Stimulated activated CD8-positive, alpha-beta memory T cell treated with anti-CD3 and anti-CD28 coated beads, Interleukin-12 subunit alpha, Interleukin-12 subunit beta, amount 100 ng/mL, for 24 hours (primary cell): ENCODE data around the gene RBM33.

Source experiments
- DNase-seq: peaks from one replicate; pipeline ENCODE4 v3.0.0-alpha.2; 2020; ENCODE audit errors: extremely low read depth

Gene RBM33

DNA sequence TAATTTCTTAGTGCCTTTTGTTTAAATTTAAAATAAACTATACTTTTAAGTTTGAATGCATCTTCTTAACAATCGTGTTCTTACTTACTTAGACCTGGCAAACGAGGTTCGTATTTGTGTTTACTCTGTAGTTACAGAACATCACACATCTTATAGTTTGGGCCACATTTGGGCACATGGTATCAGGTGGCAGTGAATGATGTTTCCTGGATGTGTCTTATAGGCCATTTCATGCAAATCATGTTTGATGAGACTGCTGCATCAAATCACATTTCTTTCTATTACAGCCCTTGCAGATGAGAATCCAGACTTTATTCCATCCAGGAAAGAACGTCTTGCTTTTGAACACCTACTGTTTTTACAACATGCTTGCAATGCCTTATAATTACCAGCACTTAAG, 78.5 kb downstream of the RBM33 start:
- DNase-seq, result no peak

DNA sequence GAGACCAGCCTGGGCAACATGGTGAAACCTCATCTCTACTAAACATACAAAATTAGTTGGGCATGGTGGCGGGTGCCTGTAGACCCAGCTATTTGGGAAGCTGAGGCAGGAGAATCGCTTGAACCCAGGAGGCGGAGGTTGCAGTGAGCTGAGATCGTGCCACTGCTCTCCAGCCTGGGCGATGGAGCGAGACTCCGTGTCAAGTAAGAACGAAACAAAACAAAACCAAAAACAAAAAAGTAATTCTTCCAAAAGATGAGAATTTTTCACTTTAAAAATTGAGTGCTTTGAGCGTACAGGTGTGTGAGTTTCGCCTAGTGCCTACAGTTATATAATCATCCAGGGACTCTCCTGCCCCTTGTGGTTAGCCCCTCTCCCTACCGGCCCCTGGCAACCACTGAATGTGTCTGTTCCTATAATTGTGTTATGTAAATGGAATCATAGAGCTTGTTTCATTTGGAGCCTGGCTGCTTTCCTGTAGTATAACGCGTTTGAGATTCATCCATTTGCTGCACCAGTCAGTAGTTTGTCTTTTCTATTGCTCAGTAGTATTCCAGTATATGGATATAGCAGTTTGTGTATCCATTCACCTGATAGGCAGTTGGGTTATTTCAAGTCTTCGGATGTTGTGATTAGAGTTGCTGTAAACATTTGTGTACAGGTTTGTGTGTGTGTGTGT, 80.0 kb downstream of the RBM33 start:
- DNase-seq, result no peak

DNA sequence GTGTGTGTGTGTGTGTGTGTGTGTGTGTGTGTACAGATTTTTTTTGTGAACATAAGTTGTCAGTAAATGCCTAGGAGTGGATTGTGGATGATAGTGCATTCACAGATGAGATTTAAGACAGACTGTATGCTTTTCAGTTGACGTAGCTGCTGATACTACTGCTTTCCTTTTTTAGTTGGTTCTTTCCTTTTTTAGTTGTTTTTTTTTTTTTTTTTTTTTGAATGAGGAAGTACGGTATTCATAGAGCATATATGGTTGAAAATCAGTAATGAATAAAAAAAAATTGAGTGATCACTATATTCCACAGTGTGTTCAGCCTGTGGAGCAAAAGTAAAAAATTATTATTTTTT, 80.5 kb downstream of the RBM33 start:
- DNase-seq, result no peak

DNA sequence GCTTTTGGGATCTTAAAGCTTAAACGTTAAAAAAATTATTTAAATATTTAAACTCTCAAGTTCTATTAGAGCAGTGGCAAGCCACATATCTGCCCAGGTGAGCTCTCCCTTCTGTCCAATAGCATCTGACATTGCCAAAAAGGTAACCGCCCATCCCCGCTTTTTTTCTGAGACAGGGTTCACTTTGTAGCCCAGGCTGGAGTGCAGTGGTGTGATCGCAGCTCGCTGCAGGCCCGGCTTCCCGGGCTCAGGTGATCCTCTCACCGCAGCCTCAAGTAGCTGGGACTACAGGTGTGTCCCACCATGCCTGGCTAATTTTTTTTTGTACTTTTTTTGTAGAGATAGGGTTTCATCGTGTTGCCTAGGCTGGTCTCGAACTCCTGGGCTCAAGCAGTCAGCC, 83.2 kb downstream of the RBM33 start:
- DNase-seq, result no peak

DNA sequence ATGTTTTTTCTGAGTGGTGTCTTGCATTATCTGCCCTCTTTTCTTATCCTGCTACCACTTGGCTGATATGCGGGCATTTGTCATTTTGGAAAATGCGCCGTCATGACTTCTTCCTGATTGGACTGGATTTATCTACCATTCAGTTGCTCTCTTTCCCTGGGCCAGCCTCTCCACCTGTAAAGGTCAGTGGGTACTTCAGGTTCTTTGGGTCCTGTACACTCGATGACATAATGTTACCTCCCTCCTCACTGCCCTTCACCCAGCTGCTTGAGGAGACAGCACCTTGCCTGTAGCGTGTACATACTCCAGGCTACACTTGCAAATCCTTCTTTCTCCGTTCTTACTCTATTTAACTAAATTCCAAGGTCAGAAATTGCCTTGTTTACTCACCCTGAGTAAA, 83.7 kb downstream of the RBM33 start:
- DNase-seq, result no peak

DNA sequence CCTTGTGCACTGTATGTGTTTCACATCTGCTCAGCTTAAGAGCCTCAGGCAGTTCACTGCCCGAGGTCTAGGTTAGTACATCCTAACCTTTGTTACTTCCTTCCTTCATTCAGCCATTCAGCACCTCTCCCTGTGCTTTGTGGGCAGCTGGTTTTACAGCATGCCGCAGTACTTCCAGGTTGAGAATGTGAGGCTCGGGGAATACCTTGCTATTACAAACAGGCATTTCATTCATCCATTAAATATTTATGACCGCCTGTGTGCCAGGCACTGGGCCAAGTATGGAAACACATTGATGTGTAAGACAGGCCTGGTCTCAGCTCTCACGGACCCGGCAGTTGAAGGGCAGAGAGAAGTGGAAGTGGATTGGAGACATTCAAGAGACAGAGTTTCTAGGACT, 85.4 kb downstream of the RBM33 start:
- no peak for DNase-seq

DNA sequence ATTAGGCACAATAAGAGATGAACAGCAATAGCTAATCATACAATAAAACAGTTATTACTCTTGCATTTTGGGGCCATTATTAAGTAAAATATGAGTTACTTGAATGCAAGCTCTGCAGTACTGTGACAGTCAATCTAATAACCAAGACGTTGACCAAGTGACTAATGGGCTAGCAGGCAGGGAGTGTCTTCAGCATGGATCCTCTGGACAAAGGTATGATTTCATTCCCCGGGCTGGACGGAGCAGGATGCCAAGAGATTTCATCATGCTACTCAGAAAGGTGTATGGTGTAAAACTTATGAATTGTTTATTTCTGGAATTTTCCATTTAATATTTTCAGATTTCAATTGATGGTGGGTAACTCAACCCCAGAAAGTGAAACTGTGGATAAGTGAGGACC, 86.9 kb downstream of the RBM33 start:
- no peak for DNase-seq

DNA sequence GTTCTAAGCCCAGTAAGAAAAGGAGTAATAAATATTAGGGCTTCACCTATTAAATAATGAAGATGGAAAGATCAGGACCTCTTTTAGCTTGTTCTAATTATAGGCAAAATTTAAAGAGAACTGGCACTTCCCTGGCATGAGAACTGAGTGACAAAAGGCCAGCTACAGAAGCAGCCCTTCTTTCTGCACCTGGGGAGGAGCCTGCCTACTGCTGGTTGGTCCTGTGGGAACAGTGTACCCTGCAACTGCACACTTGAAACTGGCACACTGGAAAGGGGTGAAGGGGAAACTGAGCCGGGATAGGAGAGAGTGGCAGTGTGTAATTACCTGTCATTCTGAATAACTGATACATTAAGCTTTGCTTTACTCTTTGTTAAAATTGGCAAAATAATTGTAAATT, 87.4 kb downstream of the RBM33 start:
- DNase-seq, result no peak

DNA sequence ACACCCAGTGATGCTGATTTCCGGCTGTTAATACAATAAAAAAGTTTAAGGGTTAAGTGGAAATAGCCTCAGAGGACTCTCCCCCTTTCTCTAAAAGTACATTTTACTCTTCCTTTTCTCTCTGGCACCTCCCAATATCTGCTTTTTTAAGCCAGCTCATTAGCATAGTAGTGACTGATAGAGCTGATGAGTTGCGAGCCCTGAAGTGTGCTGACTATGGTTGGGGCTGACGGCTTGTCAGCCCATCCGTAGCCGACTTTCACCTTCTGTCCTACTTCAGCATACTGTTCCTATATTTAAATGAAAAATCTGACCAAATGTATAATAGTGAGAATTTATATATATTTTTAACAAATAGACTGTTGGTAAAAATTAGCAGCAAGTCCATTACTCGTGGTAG, 87.8 kb downstream of the RBM33 start:
- no peak for DNase-seq

DNA sequence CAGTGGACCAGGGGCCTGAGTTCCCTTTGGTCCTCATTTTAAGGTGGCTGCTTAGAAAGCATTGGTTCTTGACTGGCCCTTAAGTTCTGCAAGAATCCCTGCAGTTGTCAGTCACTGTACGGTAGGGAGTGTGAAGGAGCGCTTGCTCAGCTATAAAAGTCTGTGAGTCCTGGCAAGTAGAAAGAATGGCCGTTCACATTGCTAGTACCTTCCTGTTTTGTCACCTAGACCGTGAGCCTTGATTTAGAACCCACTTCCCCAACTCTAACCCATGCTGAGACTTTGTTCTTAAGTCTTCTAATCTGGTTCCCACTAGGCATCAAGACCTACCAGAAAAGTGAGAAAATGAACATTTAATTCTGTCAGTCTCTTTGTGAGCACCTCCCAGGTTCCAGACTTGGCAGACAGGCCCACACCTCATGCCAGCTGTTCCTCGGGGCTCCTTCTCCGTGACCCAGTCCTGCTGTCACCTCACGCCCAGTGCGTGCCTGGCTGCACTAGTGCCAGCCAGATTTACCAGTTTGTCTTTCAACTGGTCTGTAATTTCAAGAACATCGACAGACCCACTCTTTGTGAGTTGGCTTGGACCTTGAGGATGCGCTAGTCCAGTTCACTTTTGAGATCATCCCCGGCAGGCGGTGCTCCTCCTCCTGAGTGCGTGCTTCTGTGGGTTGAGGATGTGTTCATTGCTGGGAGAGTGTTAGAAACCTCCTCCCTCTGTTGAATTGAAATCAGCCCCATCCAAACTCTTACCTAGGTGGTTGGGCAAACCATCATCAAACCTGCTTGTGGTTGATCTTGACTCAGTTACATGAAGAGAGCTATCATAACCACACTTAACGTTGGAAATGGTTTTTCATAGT, 89.4 kb downstream of the RBM33 start:
- DNase-seq, result no peak

DNA sequence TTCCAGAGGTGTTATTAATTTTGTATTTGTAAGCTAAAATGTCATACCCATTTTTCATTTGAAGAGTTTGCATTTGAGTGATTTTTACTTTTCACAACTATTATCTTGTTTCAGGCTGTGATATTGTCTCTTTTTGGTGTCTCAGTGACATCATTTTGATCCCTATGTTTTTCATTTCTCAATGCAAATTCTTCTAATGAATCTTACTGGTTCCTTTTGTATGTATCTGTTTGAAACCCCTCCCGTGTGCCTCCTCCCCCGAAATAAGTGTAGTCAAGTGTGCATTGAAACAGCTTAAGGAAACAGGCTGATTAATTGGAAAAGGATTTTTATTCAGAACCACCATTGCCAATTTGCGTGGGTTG, 90.0 kb downstream of the RBM33 start:
- no peak for DNase-seq

DNA sequence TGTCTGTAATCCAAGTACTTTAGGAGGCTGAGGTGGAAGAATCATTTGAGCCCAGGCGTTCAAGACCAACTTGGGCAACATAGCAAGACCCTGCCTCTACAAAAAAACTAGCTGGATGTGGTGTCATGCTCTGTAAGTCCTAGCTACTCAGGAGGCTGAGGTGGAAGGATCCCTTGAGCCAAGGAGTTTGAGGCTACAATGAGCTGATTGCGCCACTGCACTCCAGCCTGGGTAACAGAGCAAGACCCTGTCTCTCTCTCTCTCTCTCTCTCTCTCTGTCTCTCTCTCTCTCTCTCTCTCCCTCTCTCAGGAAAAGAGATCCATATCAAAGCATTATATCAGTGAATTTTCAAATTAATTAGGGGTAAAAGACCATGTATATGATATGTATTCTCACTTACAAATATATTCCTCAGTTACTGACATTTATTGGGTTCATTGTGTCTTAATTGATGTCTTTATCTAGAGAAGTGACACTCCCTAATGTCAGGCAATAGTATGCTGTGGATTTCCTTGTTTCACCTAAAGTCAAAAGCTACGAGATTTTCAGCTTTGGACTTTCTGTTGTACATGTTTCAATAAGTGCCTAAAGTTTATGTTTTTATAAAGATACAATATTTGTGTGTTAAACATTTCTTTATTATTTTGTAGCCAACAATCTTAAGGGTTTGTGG, 91.1 kb downstream of the RBM33 start:
- DNase-seq, result no peak

DNA sequence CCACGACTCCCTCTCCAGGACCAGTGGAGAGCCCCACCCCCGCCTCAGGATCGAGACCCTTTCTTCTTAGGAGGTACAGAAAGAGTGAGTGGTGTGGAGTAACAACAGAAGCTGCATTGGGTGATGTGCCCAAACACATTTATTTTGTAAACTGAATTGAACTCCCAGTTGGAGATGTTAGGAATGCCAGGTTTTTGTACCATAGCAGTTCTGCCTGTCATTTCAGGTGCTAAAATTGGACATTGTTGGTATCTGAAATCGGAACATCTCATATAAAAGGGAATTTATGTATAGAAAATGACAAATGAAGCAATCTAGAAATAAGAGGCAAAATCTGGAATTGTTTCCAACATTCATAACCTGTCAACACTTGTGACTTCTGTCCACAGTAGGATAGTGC, 93.1 kb downstream of the RBM33 start:
- DNase-seq, result no peak

DNA sequence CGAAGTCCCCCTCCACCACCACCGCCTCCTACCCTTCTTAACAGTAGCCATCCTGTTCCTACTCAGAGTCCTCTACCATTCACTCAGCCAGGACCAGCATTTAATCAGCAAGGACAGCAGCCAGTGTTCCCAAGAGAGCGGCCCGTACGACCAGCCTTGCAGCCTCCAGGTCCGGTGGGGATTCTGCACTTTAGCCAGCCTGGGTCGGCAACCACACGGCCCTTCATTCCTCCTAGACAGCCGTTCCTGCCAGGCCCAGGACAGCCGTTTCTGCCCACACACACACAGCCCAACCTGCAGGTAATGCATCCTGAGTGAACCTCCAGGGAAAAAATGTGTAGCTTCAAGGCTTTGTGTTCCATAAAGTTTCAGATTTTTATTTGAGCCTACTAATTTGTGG, 93.6 kb downstream of the RBM33 start:
- no peak for DNase-seq

DNA sequence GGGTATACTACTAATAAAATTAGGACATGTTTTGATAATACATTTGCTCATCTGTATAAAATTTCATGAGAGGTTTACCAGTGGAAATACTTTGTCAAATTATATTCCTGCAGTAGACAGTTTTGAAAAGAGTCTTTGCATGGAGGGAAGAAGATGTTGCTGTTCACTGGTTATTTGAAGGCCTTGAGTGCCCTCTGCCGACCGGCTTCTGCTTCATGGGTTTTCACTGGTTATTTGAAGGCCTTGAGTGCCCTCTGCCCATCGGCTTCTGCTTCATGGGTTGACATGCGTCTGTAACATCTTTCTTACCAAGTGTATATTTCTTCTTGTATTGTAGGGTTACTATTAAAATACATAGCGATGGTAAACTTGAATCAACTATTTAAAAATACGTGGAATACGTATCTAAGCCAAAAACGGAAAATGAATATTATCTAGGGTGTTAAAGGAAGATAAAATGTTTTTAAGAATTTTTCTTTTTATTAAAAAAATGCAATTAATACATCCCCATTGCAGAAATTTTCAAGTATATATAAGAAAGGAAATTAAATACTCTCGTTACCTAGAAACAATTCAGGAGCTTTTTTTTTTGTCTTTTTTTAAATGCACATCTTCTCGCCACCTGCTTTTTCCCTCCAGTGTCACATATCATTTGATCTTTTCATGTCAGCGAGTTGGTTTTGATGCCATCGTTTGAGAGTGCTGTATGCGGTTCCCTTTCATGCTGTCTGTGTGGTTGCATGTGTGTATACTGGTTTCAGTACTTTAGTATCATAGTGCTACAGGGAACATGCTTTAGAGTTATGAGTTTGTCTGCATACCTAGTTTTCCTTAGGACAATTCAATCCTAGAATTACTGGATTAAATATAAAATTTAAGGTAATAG, 94.4 kb downstream of the RBM33 start:
- DNase-seq, result peak; percentile 17

DNA sequence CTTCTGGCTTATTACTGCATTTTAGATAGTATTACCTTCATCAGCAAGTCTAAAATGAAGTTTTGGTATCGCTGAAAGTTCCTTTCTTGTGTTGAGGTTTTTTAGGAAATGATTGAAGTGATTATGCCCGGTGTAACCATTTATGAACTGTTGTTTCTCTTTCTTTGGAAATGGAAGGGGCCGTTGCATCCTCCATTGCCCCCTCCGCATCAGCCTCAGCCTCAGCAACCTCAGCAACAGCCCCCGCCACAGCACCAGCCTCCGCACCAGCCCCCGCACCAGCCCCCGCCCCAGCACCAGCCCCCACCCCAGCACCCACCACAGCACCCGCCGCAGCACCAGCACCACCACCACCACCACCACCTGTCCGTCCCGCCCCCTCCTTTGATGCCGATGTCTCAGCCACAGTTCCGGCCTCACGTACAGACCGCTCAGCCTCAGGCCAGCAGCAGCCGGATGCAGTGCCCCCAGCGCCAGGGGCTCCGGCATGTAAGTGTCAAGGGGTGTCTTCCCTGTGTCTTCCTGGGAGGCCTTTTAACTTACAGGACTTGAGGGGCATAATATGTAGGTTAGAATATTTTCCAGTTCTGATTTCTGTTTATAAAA, 95.2 kb downstream of the RBM33 start:
- DNase-seq, result no peak

DNA sequence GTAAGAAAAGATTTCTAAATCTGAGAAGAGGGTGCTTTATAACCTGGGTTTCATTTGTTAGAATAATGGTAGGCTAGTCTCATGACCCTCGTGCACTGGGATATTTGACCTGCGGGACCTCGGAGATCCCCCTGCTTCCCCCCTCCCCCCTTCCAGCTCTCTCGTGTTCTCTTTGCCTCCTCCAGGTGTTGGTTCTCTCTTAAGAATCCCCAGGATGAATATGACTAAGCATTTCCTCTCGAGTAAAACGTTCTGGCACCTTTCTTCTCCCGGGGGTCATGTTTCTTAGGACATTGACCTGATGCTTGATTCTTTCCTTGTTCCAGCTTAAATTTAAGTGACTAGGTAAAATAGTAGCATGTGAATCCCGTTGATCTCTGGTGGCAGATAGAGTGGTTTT, 96.6 kb downstream of the RBM33 start:
- DNase-seq, result no peak

DNA sequence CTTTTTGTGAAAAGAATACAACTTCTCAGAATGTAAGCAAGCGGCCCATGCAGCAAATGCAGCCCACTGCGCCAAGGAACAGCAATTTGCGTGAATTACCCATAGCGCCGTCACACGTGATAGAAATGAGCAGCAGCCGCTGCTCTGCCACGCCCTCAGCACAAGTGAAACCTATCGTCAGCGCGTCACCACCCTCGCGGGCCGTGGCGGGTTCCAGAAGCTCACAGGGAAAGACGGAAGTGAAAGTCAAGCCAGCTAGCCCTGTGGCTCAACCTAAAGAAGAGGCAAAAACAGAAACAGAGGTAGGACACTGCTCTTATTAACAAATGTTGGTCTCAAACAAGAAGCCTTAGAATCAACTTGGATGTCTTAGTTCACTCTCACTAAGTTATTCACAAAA, 97.3 kb downstream of the RBM33 start:
- no peak for DNase-seq

DNA sequence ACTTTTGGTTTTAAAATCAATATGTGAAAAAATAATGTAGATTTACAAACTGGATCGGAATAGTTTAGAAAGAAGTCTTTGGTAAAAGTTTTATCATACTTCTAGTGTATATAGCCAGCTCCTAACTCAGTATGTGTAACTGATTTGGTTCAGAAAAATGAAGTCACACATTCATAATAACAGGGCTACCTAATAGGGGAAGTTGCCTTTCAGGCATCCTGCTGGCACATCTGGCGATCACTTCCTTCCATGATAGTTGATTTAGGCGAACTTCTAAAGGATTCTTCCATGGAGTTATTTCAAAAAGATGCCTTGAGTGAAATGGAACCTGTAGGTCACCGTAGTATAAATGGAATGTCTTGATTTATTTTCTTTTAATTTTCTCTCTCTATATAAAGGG, 98.7 kb downstream of the RBM33 start:
- no peak for DNase-seq

DNA sequence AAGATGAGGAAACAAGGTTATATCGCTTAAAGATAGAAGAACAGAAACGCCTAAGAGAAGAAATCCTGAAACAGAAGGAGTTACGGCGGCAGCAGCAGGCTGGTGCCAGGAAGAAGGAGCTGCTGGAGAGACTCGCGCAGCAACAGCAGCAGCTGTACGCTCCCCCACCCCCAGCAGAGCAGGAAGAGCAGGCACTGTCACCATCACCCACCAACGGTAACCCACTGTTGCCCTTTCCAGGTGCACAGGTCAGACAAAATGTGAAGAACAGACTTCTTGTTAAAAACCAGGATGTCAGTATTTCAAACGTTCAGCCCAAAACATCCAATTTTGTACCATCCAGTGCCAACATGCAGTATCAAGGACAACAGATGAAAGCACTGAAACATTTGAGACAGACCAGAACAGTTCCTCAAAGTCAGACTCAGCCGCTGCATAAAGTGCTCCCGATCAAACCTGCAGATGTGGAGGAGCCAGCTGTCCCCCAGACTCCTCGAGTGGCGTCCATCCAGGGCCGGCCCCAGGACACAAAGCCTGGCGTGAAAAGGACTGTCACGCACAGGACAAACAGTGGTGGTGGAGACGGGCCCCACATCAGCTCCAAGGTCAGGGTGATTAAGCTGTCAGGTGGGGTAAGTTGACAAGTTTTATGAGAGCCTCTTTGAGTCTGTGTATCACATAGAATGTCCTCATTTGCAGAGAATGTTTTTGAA, 100.7 kb downstream of the RBM33 start:
- no peak for DNase-seq

DNA sequence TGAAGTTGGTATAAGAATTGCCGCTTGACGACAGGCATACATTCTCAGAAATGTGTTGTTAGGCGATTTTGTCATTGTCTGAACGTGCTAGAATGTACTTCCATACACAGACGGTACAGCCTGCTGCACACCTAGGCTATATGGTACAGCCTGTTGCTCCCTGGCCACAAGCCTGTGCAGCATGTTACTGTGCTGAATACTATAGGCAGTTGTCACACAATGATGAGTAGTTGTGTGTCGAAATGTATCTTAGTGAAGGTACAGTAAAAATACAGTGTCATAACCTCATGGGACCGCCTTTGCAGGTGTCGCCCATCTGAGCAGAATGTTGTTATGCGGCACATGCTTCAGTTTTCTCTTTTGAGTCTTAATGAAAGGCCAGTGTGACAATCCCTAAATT, 101.3 kb downstream of the RBM33 start:
- no peak for DNase-seq
